Left colon (tissue), 2 donors: ENCODE results near the gene PMM1. TPM values are rescaled to one million over a fixed set of nuclear protein-coding genes. Genes with fewer than 3 reads are reported as not detected.
A peak's percentile ranks its signal among the peaks of the same experiment; 100 is the strongest.
"Not testable (repeated sequence)": the region's sequence is repeated elsewhere in the genome, so short reads cannot be mapped to it uniquely, and the experiment has no call there.

ENCODE experiments used
- ATAC-seq: fragments of 200-7000 bp; cut with Tn5 transposase; one replicate; pipeline ENCODE4 v1.9.1; 2020; ENCODE audit warnings: mild to moderate bottlenecking, moderate library complexity
- DNase-seq, 2 donors: peaks; one replicate each; pipeline ENCODE4 v3.0.0-alpha.2; 2020
- intact Hi-C, 2 donors: fragments of 100-400 bp; cut with DNase I in 1 of 2; cut with micrococcal nuclease in 1 of 2; formaldehyde crosslinking; loops; one replicate each; pipeline versions ENCODE4 v1.11.2 to v1.14.0; 2022; cut with DNase I, micrococcal nuclease
- long read RNA-seq: library from polyadenylated mRNA; unstranded; transcript quantifications from one replicate; pipeline ENCODE4 v2.0.0, GENCODE V29; 2021
- total RNA-seq, 2 donors: library from RNA; stranded (reverse); fragmentation: NEBNext Ultra II Directional; extraction: Animal tissue kit (Norgen Biotek cat#: 25700); gene quantifications; one replicate each; pipeline ENCODE4 v1.2.1, GENCODE V29; 2021
- donor health status: DM: no; HTN: no; CAD: no.
- donor health status: DM: yes; HTN: yes; CAD: no.

PMM1 gene
- total RNA-seq = 10 to 100 TPM; 48.6 to 61.8 TPM
- long read RNA-seq, transcript PMM1-201 (8 exons, 1,298 nt) = major isoform, 38 of 51 reads
- long read RNA-seq, transcript PMM1-208 (7 exons, 1,405 nt) = minor isoform, 6 of 51 reads
- long read RNA-seq, partial matches to known transcripts = 4 of 51 reads
- long read RNA-seq, other reads (novel, unspliced or antisense) = 3 of 51 reads

DNA sequence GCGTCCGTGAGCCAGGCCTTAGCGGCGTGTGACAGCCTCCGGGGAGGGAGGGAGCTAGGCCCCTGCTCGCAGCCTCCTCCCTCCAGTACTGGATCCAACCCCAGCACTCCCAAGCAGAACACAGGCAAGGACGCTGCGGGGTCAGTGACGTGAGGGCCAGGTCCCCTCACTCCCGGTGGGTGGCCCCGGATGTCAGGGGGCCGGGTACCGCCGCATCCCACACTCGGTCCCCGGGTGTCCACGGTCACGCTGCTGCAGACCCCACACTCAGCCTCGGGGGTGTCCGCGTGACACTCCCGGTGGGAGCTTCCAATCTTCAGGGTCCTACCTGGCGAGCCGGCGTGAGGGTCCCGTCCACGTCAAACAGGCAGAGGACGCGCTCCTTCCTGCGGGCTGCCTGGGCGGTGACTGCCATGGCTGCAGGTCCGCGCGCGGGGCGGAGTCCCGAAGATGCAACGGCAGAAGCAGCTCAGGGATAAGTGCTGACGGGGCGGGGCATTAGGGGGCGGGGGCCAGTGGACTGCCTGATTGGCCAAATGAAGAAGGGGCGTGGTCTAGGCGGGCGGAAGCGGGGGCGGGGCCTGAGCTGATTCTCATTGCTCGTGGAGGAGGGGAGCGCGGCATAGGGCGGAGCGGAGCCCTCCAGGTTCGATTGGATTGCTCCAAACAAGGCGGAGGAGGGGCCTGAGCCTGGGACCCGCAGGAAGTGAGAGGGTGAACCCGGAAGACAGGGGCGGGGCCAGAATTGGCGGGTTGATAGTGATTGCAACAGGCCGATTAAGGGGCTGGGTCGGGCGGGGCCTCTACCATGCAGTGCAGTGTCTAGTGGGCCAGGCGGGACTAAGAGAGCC, at the start of gene PMM1:
TSS of gene PMM1 (minus strand) at position 450 of the 851 bp plus-strand sequence. CDS start at position 415, 35 bp downstream.
- intact Hi-C loops = loop anchor here in 1 of 2 donors (10.0 kb wide), 1 partner anchor 55 kb away; no protein-coding TSS in a partner anchor
- peak; percentile 85 for ATAC-seq
- peak; percentile 100 for DNase-seq

GRCh38 chr22:41638748-41639147, 49.1 kb upstream of the PMM1 start:
- intact Hi-C loops = no loop called here
- ATAC-seq = no peak
- no peak for DNase-seq

GRCh38 chr22:41638124-41638523, 48.5 kb upstream of the PMM1 start:
- ATAC-seq (no peak), DNase-seq (no peak)
- intact Hi-C loops = no loop called here

DNA sequence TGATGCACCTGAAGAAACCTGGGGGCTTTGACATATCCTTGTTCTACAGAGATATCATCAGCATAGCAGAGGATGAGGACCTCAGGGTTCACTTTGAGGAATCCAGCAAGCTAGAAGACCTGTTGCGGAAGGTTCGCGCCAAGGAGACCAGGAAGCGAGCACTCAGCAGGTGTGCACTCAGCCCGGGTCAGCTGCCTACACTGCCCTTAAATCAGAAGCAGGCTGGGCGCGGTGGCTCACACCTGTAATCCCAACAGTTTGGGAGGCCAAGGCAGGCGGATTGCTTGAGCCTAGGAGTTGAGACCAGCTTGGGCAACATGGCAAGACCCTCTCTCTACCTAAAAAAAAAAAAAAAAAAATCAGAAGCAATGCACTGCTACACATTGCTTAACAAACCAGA, 48.0 kb upstream of the PMM1 start:
- intact Hi-C loops, ATAC-seq, DNase-seq: not testable (repeated sequence)

DNA sequence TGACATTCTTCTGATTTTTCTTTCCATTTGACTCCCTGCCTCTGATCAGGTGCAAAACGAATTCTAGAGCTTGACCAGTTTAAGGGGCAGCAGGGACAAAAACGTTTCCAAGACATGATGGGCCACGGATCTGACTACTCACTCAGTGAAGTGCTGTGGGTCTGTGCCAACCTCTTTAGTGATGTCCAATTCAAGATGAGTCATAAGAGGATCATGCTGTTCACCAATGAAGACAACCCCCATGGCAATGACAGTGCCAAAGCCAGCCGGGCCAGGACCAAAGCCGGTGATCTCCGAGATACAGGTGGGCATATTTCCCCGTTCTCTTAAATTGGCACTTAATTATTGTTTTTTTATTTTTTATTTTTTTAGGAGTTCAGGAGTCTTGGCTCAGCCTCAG, 46.8 kb upstream of the PMM1 start:
- ATAC-seq (no peak), DNase-seq (no peak)
- intact Hi-C loops = no loop called here

- intact Hi-C loops, DNase-seq, ATAC-seq: not testable (repeated sequence)
Observed at GRCh38 chr22:41634610-41635009, 45.0 kb upstream of the PMM1 start.

DNA sequence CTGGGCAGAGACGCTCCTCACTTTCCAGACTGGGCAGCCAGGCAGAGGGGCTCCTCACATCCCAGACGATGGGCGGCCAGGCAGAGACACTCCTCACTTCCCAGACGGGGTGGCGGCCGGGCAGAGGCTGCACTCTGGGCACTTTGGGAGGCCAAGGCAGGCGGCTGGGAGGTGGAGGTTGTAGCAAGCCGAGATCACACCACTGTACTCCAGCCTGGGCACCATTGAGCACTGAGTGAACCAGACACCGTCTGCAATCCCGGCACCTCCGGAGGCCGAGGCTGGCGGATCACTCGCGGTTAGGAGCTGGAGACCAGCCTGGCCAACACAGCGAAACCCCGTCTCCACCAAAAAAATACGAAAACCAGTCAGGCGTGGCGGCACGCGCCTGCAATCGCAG, 42.0 kb upstream of the PMM1 start:
- DNase-seq, ATAC-seq, intact Hi-C loops: not testable (repeated sequence)

GRCh38 chr22:41631115-41631514, 41.5 kb upstream of the PMM1 start:
- ATAC-seq, intact Hi-C loops, DNase-seq: not testable (repeated sequence)

- DNase-seq (no peak), ATAC-seq (no peak)
- intact Hi-C loops = no loop called here
Observed at GRCh38 chr22:41625577-41625976, 35.9 kb upstream of the PMM1 start.

DNA sequence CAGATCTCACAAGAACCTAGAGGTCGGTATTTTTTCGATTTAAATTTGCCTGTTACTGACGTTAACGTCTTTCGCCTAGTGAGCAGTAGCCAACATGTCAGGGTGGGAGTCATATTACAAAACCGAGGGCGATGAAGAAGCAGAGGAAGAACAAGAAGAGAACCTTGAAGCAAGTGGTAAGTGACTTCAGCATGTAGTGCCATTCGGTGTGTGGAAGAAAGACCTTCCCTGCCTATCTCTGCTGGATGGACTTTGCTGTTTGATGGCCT, 32.2 kb upstream of the PMM1 start:
- intact Hi-C loops = no loop called here
- ATAC-seq = no peak

GRCh38 chr22:41621099-41621910, 31.7 kb upstream of the PMM1 start, which contains the start of gene XRCC6:
TSS of gene XRCC6 (plus strand) at chr22:41621295. CDS start at chr22:41622005, 710 bp downstream.
- ATAC-seq (peak; percentile 92), DNase-seq (peak; percentile 100)
- intact Hi-C loops = no loop called here

More for the DNA sequence above, 32.2 kb upstream of the PMM1 start:
- DNase-seq = no peak

- intact Hi-C loops = no loop called here
- DNase-seq (no peak), ATAC-seq (peak; percentile 35)
Observed at GRCh38 chr22:41620589-41621098, 31.0 kb upstream of the PMM1 start, which contains the start of gene DESI1. TSS of gene DESI1 (minus strand) at chr22:41621043. CDS start at chr22:41620839, 204 bp downstream.

- intact Hi-C loops = no loop called here
- ATAC-seq = peak; percentile 47
Observed at GRCh38 chr22:41619979-41620588, 30.4 kb upstream of the PMM1 start.

DNA sequence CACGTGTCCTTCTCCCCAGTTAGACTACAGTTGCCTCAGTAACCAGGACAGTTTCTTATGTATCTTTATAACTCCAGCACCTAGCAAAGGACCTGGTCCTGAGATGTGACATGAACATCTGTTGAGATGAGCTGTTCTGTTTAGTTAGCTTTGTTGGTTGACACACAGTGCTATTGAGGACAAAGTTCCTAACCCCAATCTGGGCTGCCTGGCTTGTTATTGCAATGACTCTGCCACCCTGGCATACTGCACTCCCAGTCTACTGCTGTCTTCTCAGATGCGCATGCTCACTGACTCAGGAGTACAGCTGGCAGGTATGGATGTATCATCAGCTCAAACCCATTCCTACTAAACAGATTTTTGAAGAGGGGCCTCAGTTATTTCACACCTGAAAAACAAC, 23.8 kb upstream of the PMM1 start:
- no peak for DNase-seq
- ATAC-seq = peak; percentile 54
- intact Hi-C loops = no loop called here

More at GRCh38 chr22:41619979-41620588, 30.4 kb upstream of the PMM1 start:
- peak; percentile 35 to 67 for DNase-seq

DNA sequence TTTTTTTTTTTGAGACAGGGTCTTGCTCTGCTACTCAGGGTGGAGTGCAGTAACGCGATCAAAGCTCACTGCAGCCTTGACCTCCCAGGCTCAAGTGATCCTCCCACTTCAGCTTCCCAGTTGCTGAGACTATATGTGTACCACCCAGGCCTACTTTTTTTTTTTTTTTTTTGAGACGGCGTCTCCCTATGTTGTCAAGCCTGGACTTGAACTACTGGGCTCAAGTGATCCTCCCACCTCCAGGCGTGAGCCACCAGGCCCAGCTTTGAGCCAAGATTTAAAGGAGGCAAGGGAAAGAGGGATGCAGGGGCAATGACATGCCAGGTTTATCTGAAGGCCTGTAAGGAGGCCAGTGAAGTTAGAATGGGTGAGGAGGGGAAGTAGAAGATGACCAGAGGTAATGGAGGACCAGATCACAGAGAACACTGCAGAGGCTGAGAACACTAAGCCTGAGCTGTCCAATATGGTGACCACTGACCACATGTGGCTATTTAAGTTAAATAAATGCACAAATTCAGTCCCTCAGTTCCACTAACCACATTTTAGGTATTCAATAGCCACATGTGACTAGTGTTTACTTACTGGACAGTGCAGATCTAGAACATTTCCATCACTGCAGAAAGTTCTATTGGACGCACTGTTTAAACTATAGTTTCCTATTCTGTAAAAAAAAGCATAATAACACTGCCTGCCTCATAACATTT, 23.1 kb upstream of the PMM1 start:
- DNase-seq (no peak), ATAC-seq (no peak)
- intact Hi-C loops = no loop called here

DNA sequence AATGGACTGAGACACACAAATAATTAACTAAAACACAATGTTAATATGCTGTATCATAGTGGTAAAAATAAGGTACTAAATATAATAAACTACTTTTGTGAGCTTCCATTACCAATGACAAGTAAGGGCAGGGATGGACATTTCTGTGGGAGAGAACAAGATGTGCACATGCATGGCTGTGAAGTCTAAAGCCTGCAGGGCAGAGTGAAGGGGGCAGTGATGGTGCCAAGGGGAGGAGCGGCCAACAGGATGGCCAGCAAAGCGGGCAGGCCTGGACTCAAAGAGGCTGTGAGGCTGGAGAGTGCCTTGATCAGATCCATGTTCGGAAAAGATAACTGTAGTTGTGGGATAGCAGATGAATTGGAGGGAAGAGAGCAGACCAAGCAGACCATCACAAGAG, 18.7 kb upstream of the PMM1 start:
- ATAC-seq (no peak), DNase-seq (no peak)
- intact Hi-C loops = no loop called here

- intact Hi-C loops = no loop called here
- DNase-seq = no peak
- ATAC-seq = no peak
Observed at GRCh38 chr22:41603873-41604332, 14.3 kb upstream of the PMM1 start.

- intact Hi-C loops = no loop called here
- DNase-seq = no peak
- ATAC-seq = no peak
Observed at GRCh38 chr22:41600976-41601375, 11.3 kb upstream of the PMM1 start.
